ENCODE results near the gene DAP. TPM values are rescaled to one million over a fixed set of nuclear protein-coding genes. Genes with fewer than 3 reads are reported as not detected.

DAP gene, protein sequence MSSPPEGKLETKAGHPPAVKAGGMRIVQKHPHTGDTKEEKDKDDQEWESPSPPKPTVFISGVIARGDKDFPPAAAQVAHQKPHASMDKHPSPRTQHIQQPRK
- polyA plus RNA-seq (18.0 to 88.6 TPM (median 30.4 TPM) in 3 replicates), polyA minus RNA-seq (22.5 to 88.0 TPM (median 39.7 TPM) in 3 replicates)
- polyA plus RNA-seq (2011; ENCODE audit: low read depth) = 17.5 TPM
- polyA plus RNA-seq (2011; cell fraction: cytosol; rRNA removed) = 50.2 and 56.9 TPM in 2 replicates
- 19.7 and 22.4 TPM in 2 replicates for polyA plus RNA-seq (2011; cell fraction: nucleus; rRNA removed)
- 19.1 and 76.4 TPM in 2 replicates for polyA plus RNA-seq (2012; ENCODE audit: low replicate concordance)
- 35.3 TPM for polyA minus RNA-seq (2011; cell fraction: cytosol; rRNA and poly(A)+ RNA removed)
- 6.8 and 18.4 TPM in 2 replicates for polyA minus RNA-seq (2011; cell fraction: nucleus; rRNA and poly(A)+ RNA removed)

- H3K27ac ChIP-seq (ENCODE audit: control insufficient read depth, insufficient read depth, low read length) = peak within 1 kb of the TSS; percentile 74
- TF ChIP-seq EZH2 (IDR thresholded peaks at IDR 0.05; ENCODE audit: low read length) = no peak
- TF ChIP-seq, protein P1, sequence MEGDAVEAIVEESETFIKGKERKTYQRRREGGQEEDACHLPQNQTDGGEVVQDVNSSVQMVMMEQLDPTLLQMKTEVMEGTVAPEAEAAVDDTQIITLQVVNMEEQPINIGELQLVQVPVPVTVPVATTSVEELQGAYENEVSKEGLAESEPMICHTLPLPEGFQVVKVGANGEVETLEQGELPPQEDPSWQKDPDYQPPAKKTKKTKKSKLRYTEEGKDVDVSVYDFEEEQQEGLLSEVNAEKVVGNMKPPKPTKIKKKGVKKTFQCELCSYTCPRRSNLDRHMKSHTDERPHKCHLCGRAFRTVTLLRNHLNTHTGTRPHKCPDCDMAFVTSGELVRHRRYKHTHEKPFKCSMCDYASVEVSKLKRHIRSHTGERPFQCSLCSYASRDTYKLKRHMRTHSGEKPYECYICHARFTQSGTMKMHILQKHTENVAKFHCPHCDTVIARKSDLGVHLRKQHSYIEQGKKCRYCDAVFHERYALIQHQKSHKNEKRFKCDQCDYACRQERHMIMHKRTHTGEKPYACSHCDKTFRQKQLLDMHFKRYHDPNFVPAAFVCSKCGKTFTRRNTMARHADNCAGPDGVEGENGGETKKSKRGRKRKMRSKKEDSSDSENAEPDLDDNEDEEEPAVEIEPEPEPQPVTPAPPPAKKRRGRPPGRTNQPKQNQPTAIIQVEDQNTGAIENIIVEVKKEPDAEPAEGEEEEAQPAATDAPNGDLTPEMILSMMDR (optimal IDR thresholded peaks at IDR 0.05 in 1 of 3, IDR thresholded peaks at IDR 0.05 in 1 of 3, conservative IDR thresholded peaks at IDR 0.05 in 1 of 3; ENCODE audit: extremely low read depth in 1 of 3, insufficient read depth in 2 of 3, low read length in 3 of 3) = no peak
- peak within 1 kb of the TSS; percentile 93 for H3K4me2 ChIP-seq (ENCODE audit: control insufficient read depth, extremely low read depth, insufficient read depth, low read depth, low read length)
- DNase-seq (ENCODE audit: low read depth, low spot score) (no peak), FAIRE-seq (no peak)
- peak within 1 kb of the TSS; percentile 84 for H2AFZ ChIP-seq (ENCODE audit: control insufficient read depth, low read length)
- peaks cover 0 to 3% of the 10 kb centered on the region in 2 experiments for H3K36me3 ChIP-seq (ENCODE audit: control insufficient read depth in 2 of 2, extremely low read depth in 1 of 2, insufficient read depth in 2 of 2, low read length in 2 of 2)
- H3K4me3 ChIP-seq (ENCODE audit: control insufficient read depth in 2 of 3, extremely low read depth in 1 of 3, insufficient read depth in 2 of 3, low read depth in 1 of 3, low read length in 3 of 3) = peak within 1 kb of the TSS; percentile 41 to 82 (median 78)
- H4K20me1 ChIP-seq (ENCODE audit: control insufficient read depth, extremely low read depth, insufficient read depth, low read length) = no peaks in the 10 kb centered on the region
- H3K4me1 ChIP-seq (ENCODE audit: control insufficient read depth, extremely low read depth, insufficient read depth, low read length) = peaks cover 22% of the 10 kb centered on the region
- dilution Hi-C loops (cut with MboI; ENCODE audit: extremely low pct_ligation_motif_present, low sequenced_read_pairs) = no loop called here
- H3K9me3 ChIP-seq (ENCODE audit: control insufficient read depth, low read depth, low read length) = no peaks in the 10 kb centered on the region
- H3K79me2 ChIP-seq (ENCODE audit: control insufficient read depth, insufficient read depth, low read length) = peaks cover 38% of the 10 kb centered on the region
- peak within 1 kb of the TSS; percentile 76 for H3K9ac ChIP-seq (ENCODE audit: control insufficient read depth, extremely low read depth, insufficient read depth, low read length)
- no peaks in the 10 kb centered on the region for H3K27me3 ChIP-seq (ENCODE audit: control insufficient read depth, extremely low read depth, insufficient read depth, low read length)
- H3K9me1 ChIP-seq (ENCODE audit: control insufficient read depth, extremely low read depth, insufficient read depth, low read length) = peaks cover 7% of the 10 kb centered on the region
Measured at GRCh38 chr5:10761185-10761932, at the start of gene DAP. Gene DAP, minus strand, starts transcription at chr5:10761234. Its CDS starts 166 bp downstream, at chr5:10761068.

GRCh38 chr5:10808347-10809226, 47.6 kb upstream of the DAP start:
- Histone ChIP-seq H3K4me3 (ENCODE audit: control insufficient read depth in 2 of 3, extremely low read depth in 1 of 3, insufficient read depth in 2 of 3, low read depth in 1 of 3, low read length in 3 of 3) (no peak overlapping the region), H3K4me2 (ENCODE audit: control insufficient read depth, extremely low read depth, insufficient read depth, low read depth, low read length) (no peak overlapping the region), H3K79me2 (ENCODE audit: control insufficient read depth, insufficient read depth, low read length) (no peaks in the 10 kb centered on the region), H3K9me3 (ENCODE audit: control insufficient read depth, low read depth, low read length) (no peaks in the 10 kb centered on the region), H3K9me1 (ENCODE audit: control insufficient read depth, extremely low read depth, insufficient read depth, low read length) (no peaks in the 10 kb centered on the region), H4K20me1 (ENCODE audit: control insufficient read depth, extremely low read depth, insufficient read depth, low read length) (no peaks in the 10 kb centered on the region), H3K36me3 (ENCODE audit: control insufficient read depth in 2 of 2, extremely low read depth in 1 of 2, insufficient read depth in 2 of 2, low read length in 2 of 2) (no peaks in the 10 kb centered on the region), H3K27me3 (ENCODE audit: control insufficient read depth, extremely low read depth, insufficient read depth, low read length) (no peaks in the 10 kb centered on the region), H3K27ac (ENCODE audit: control insufficient read depth, insufficient read depth, low read length) (no peak overlapping the region), H3K9ac (ENCODE audit: control insufficient read depth, extremely low read depth, insufficient read depth, low read length) (no peak overlapping the region), H3K4me1 (ENCODE audit: control insufficient read depth, extremely low read depth, insufficient read depth, low read length) (no peaks in the 10 kb centered on the region), H2AFZ (ENCODE audit: control insufficient read depth, low read length) (no peak overlapping the region)
- no peak for TF ChIP-seq EZH2 (IDR thresholded peaks at IDR 0.05; ENCODE audit: low read length)
- TF ChIP-seq, protein P1 (optimal IDR thresholded peaks at IDR 0.05 in 1 of 3, IDR thresholded peaks at IDR 0.05 in 1 of 3, conservative IDR thresholded peaks at IDR 0.05 in 1 of 3; ENCODE audit: extremely low read depth in 1 of 3, insufficient read depth in 2 of 3, low read length in 3 of 3) = no peak
- no peak for FAIRE-seq
- no peak for DNase-seq (ENCODE audit: low read depth, low spot score)
- dilution Hi-C loops (cut with MboI; ENCODE audit: extremely low pct_ligation_motif_present, low sequenced_read_pairs) = no loop called here

All from keratinocyte (primary cell).